Astrocyte of the spinal cord (primary cell): ENCODE data around the gene ADPGK.
A peak's percentile ranks its signal among the peaks of the same experiment; 100 is the strongest.

Source experiments
- DNase-seq: peaks from one replicate; pipeline ENCODE4 v3.0.0; 2011; ENCODE audit warnings: low read depth, low spot score
- H3K4me3 ChIP-seq: 2 replicates; pipeline ENCODE4 v1.5.1; 2011; ENCODE audit warnings: low read depth, mild to moderate bottlenecking, low read length, moderate library complexity
- CTCF ChIP-seq: IDR thresholded peaks from 2 replicates; pipeline ENCODE4 v1.5.1; 2012; ENCODE audit warnings: low read depth, mild to moderate bottlenecking, low read length, inconsistent platforms
- in situ Hi-C: cut with HindIII; loops from 2 replicates; pipeline ENCODE4 v1.10.0; 2017; ENCODE audit warnings: low sequenced_read_pairs

ADPGK gene

DNA sequence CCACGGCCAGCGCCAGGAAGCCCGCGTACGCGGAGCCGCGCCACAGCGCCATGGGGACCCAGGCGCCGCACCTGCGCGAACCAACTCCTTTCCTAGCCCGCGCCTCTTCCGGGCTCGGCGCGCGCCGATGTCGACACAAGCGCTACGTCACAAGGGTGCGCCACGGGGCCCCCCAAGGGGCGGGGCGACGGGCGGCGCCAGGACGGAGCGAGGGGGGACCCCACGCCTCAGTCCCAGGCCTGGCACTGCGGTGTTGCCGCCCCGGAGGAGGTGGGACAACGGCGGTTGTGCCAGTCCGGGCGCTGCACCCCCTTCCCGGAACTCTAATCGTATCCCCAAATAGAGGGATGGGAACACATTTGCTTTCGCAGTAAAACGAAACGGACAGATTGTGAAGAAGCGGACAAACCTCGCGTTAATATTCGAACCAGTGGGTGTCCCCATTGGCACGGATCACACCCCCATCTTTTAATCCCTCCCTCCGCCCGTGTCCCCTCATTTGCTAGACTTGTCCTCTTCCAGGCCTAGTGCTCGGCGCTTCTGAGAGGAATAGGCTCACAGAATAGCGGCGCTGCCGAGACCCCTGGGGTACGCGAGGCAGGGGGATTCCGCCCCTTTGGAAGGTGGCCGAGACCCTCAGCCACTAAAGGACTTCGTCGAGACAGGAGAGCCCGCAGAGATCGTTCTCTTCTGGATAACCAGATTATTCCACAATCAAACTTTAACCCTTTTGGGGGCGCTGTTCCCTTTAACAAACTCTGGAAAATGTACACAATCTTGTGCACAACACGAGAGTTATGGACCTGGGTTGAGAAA lies at the start of gene ADPGK:
Gene ADPGK (minus strand): TSS at position 119 of the 816 bp plus-strand sequence. CDS start 67 bp downstream, at position 52.
- peak within 1 kb of the TSS; percentile 86 for H3K4me3 ChIP-seq
- DNase-seq, result peak; percentile 95
- in situ Hi-C loops, result no loop called here
- TF ChIP-seq CTCF, result peak; percentile 57

DNA sequence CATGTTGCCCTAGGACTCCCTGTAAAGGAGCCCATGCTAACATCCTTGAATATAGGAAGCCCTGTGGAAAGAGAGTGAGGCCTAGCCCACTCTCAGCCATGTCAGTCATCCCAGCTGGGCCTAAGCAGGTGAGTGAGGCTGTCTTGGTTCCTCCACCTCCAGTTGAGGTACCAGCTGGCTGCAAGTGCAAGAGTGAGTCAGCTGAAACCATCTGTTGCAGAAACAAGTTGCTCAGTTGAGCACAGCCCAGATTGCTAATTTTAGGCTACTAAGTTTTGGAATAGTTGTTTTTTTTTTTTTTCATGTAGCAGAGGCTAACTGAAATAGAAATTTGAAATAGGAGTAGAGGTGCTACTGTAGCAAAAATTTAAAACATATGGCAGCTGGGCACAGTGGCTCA lies 43.7 kb upstream of the ADPGK start:
- in situ Hi-C loops, result no loop called here
- no peak for TF ChIP-seq CTCF
- no peak overlapping the region for H3K4me3 ChIP-seq
- no peak for DNase-seq

GRCh38 chr15:72826611-72827010 lies 43.1 kb upstream of the ADPGK start:
- DNase-seq, result no peak
- in situ Hi-C loops, result no loop called here
- no peak overlapping the region for H3K4me3 ChIP-seq
- no peak for TF ChIP-seq CTCF

GRCh38 chr15:72825829-72826228 lies 42.3 kb upstream of the ADPGK start:
- H3K4me3 ChIP-seq, result no peak overlapping the region
- no peak for DNase-seq
- TF ChIP-seq CTCF, result no peak
- in situ Hi-C loops, result no loop called here

DNA sequence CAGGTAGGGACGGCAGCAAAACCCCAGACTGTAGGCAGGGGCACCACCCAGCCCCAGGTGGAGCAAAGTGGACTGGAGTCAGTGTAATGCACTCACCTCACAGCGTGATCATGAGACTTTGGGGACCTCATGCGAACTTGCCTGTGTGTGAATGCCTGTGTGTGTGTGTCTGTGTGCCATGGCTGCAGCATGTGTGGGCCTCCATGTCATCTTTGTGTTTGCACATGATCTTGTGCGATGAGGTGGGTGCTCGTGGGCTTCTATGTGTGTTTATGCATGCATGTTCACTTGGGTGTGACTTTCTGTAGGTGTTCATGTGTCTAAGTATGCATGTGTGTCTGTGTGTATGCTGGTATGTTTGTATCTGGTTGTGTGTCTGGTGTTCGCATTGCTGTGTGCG lies 41.2 kb upstream of the ADPGK start:
- TF ChIP-seq CTCF, result no peak
- in situ Hi-C loops, result no loop called here
- DNase-seq, result no peak
- H3K4me3 ChIP-seq, result no peak overlapping the region

GRCh38 chr15:72824112-72824511 lies 40.6 kb upstream of the ADPGK start:
- no peak for TF ChIP-seq CTCF
- no peak for DNase-seq
- no peak overlapping the region for H3K4me3 ChIP-seq
- in situ Hi-C loops, result no loop called here

- no peak for TF ChIP-seq CTCF
- no peak for DNase-seq
- H3K4me3 ChIP-seq, result no peak overlapping the region
- in situ Hi-C loops, result no loop called here
Observed at GRCh38 chr15:72820278-72820677, 36.7 kb upstream of the ADPGK start.
